ENCODE data around the gene FLNC.

Gene FLNC

DNA sequence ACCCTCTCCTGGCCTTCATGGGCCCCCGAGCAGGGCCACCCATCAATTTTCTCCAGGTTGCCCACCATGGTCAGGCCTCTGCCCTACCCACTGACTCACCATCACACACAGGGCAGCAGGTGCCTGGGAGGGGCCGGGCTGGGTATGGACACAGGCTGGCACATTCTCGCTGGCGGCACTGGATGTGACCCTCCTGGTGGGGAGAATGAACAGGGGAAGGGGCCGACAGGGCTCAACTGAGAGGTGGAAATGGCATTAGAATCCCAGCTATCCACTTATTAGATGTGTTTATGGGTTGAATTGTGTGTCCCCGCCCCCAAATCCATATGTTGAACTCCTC, 63.9 kb downstream of the FLNC start:
- DNase-seq (ENCODE audit: low read depth), result no peak

DNA sequence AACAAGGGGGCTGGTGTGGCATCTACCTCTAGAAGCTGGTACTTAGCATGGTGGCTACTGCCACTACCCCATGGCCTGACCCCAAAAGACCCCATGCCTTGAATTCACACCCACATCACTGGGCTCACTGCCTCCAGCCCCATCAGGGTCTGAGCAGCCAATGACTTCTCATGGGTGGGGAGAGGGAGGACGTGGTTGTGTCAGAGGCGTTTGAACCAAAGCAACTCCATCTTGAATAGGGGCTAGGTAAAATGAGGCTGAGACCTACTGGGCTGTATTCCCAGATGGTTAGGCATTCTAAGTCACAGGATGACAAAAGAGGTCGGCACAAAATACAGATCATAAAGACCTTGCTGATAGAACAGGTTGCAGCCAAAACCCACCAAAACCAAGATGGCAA, 65.1 kb downstream of the FLNC start:
- no peak for DNase-seq (ENCODE audit: low read depth)

- DNase-seq (ENCODE audit: low read depth), result no peak
These were observed 69.2 kb downstream of the FLNC start for GRCh38 chr7:128899392-128899791.

- DNase-seq (ENCODE audit: low read depth), result no peak
These were observed 70.0 kb downstream of the FLNC start for GRCh38 chr7:128900237-128900636.

DNA sequence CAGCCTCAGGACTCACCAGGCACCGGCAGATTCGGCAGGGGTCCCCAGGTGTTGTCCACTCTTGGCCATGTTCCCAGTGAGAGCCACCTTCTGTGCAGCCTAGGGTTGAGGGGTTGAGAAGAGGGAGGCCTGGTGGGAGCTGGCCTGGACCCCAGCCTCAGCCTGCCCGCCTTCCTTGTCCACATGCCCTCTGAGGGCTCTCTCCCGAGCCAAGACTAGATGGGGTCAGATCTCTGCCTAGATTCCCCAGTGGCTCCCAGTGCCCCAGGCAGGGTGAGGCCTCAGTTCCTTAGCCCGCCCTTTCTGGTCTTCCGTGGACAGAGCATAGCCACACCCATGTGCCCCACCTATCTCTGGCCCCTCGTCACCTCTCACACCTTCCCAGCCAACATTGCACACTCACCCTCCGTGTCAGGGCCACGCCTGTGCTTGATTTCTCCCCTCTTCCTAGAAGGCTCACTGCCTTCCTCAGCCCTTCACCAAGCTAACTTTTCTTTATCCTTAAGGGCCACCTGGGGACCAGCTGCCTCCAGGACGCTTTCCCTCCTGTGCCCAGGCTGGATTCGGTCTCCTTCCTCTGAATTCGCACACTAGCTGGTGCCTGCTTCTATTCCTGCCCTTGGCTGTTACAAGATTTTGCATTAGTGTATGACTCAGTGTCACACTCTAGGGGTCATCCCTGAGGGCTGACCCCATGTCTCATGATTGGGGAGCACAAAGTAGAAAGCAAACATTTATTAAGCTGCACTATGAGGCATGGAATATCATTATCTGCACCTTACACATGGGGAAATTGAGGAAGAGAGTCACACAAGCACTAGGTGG, 72.8 kb downstream of the FLNC start:
- no peak for DNase-seq (ENCODE audit: low read depth)

GRCh38 chr7:128903621-128904361, 73.6 kb downstream of the FLNC start:
- no peak for DNase-seq (ENCODE audit: low read depth)

DNA sequence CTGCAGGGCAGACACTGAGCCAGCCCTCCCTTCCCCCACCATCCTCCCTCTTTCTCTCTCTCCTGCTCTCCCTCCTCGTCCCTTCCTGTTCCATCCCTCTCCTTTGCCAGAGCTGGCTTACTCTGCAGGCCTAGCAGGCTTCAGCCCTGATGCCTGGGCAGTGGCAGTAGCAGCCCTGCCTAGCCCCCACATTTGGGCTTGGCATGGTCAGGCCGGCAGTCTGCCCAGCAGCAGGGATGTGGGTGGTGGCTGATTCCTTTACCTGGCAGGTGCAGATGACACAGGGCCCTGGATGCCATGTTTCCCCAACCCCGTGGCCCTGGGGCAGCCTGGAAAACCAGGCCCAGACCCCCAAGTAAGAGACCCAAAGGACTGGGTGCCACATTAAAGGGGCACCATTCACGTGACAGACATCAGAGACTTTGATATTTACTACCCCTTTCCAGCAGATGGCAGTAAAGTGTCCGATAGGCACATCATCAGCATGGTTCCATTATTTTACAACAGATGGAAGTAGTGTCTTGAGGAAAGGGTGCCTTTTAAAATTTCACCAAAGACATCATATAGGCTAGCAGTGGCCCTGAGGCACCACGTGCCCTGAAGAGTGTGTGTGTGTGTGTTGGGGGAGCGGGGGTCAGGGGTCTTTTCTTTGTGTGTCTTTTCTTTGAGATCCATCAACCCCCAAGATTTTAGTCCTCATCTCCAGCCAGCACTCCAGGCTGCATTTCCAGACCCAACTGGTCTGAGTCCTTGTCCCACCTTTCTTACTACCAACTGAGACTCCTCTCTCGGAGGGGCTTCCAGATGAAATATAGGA, 74.4 kb downstream of the FLNC start:
- DNase-seq (ENCODE audit: low read depth), result peak; percentile 9

DNA sequence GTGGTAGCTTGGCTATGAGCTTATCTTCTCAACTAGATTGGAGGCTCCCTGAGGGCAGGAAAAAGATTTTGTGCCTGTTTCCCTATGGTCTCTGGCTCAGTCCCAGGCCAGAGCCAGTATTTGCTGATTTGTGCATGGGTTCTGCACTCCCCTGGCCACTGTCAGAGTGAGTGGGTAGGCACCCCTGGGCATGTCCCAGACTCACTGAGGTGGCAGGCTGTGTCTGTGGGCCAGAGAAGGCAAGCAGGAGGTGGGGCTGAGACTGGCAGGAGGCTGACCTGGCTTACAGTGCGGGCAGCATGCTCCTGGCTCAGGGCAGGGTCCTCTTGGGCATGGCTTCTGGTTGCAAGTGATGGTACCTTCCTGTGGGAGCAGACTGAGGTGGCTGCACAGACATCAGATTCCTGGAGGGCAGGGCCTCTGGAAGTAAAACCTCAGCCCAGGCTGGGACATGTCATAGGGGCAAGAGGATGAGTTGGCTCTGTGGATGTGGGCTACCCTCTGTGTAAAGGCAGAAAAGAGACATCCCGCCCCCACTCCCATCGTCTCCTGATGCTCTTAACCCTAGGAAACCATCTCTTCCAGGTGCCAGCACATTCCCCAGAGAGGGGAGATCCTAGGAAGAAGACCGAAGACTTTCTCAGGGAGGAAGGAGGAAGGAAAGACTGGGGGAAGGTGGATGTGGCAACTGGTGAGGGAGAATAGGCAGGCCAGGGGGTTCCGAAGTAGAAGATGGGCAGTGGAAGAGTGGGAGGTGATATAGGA, 76.0 kb downstream of the FLNC start:
- no peak for DNase-seq (ENCODE audit: low read depth)

DNA sequence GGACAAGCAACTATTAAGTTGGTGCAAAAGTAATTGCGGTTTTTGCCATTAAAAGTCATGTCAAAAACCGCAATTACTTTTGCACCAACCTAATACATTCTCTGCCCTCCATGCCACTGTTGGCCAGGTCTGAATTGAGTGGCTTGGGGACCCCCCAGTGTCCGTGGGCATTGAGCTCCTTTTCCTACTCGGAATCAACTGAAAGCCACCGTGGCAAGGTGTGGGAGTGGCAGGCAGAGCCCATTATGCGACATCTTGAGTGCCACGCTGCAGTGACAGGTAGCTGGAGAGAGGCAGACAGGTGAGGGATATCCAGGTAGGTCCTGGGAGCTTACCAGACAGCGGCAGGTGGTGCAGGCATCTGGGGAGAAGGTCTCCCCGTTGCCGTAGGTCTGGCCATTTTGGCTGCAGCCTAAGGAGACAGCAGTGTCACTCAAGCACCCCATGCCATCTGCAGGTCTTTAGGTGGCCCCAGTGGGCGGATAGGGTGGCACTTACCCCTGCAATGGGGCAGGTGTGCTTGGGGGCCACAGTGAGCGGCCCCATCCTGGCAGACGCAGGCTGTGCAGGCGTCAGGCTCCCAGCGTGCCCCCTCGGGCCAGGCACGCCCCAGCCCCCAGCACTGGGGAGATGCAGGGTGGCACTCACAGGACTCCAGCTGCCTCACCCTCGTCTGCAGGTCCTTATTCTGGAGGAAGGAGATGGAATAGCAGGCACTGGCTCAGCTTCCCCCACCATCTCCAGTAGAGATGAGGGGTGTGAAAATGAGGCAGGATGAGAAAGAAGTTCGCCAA, 76.8 kb downstream of the FLNC start:
- DNase-seq (ENCODE audit: low read depth), result no peak
